Activated CD4-positive, alpha-beta T cell treated with anti-CD3 and anti-CD28 coated beads for 48 hours (primary cell): Measurements from ENCODE around the gene PSG7.
"Not testable (repeated sequence)": the region's sequence is repeated elsewhere in the genome, so short reads cannot be mapped to it uniquely, and the experiment has no call there.

ENCODE experiments used
- DNase-seq: peaks from one replicate; pipeline ENCODE4 v3.0.0-alpha.2; 2020

PSG7 gene

GRCh38 chr19:42937107-42937506 is at the start of gene PSG7:
TSS of gene PSG7 (minus strand) at chr19:42937207. CDS start at chr19:42937076, 131 bp downstream.
- not testable (repeated sequence) for DNase-seq

GRCh38 chr19:42985588-42985987 is 48.6 kb upstream of the PSG7 start:
- no peak for DNase-seq

GRCh38 chr19:42982111-42982510 is 45.1 kb upstream of the PSG7 start:
- not testable (repeated sequence) for DNase-seq

- DNase-seq = not testable (repeated sequence)
Observed at GRCh38 chr19:42971451-42971850, 34.4 kb upstream of the PSG7 start.

- no peak for DNase-seq
Observed at GRCh38 chr19:42965176-42965575, 28.2 kb upstream of the PSG7 start.

- DNase-seq = no peak
Observed at GRCh38 chr19:42961119-42961518, 24.1 kb upstream of the PSG7 start.

- DNase-seq = not testable (repeated sequence)
Observed at GRCh38 chr19:42952126-42952525, 15.1 kb upstream of the PSG7 start.

GRCh38 chr19:42951476-42951875 is 14.5 kb upstream of the PSG7 start:
- not testable (repeated sequence) for DNase-seq

- DNase-seq = peak; percentile 27
Observed at GRCh38 chr19:42942187-42942789, 5.3 kb upstream of the PSG7 start.

GRCh38 chr19:42934726-42935125 is 2.3 kb downstream of the PSG7 start:
- DNase-seq = not testable (repeated sequence)

GRCh38 chr19:42934183-42934582 is 2.8 kb downstream of the PSG7 start:
- DNase-seq = not testable (repeated sequence)

- not testable (repeated sequence) for DNase-seq
Observed at GRCh38 chr19:42933412-42933811, 3.6 kb downstream of the PSG7 start.

- DNase-seq = not testable (repeated sequence)
Observed at GRCh38 chr19:42932485-42933101, 4.4 kb downstream of the PSG7 start.

- peak; percentile 64 for DNase-seq
Observed at GRCh38 chr19:42930214-42930613, 6.8 kb downstream of the PSG7 start.

GRCh38 chr19:42928896-42929295 is 8.1 kb downstream of the PSG7 start:
- no peak for DNase-seq

GRCh38 chr19:42926781-42927180 is 10.2 kb downstream of the PSG7 start:
- no peak for DNase-seq

- peak; percentile 52 for DNase-seq
Observed at GRCh38 chr19:42923106-42923505, 13.9 kb downstream of the PSG7 start.

- DNase-seq = not testable (repeated sequence)
Observed at GRCh38 chr19:42920971-42921370, 16.0 kb downstream of the PSG7 start.

- DNase-seq = no peak
Observed at GRCh38 chr19:42919757-42920079, 17.3 kb downstream of the PSG7 start.

- DNase-seq = not testable (repeated sequence)
Observed at GRCh38 chr19:42919070-42919756, 17.8 kb downstream of the PSG7 start.

GRCh38 chr19:42918377-42919069 is 18.5 kb downstream of the PSG7 start:
- DNase-seq = not testable (repeated sequence)

GRCh38 chr19:42917634-42918033 is 19.4 kb downstream of the PSG7 start, which contains the start of gene PSG6:
TSS of gene PSG6 (minus strand) at chr19:42917894. CDS start at chr19:42917792, 102 bp downstream.
- DNase-seq = not testable (repeated sequence)

GRCh38 chr19:42916931-42917330 is 20.1 kb downstream of the PSG7 start:
- DNase-seq = not testable (repeated sequence)
